ENCODE results near the gene CCNB2. TPM values are rescaled to one million over a fixed set of nuclear protein-coding genes. Genes with fewer than 3 reads are reported as not detected.
"Not testable (repeated sequence)": the region's sequence is repeated elsewhere in the genome, so short reads cannot be mapped to it uniquely, and the experiment has no call there.

CCNB2 gene
- total and polyA plus RNA-seq, 7 donors = 0.33 to 40.5 (median 4.9) TPM; not detected in 1

- H3K27ac ChIP-seq = no peak overlapping the region
- H3K4me1 ChIP-seq = no peaks in the 10 kb centered on the region
- H3K27me3 ChIP-seq = no peaks in the 10 kb centered on the region
- TF ChIP-seq EP300 (IDR thresholded peaks at IDR 0.05) (no peak), CTCF (IDR thresholded peaks at IDR 0.05) (no peak), POLR2AphosphoS5 (IDR thresholded peaks at IDR 0.05) (no peak), POLR2A (IDR thresholded peaks at IDR 0.05) (no peak)
- H3K9me3 ChIP-seq = no peaks in the 10 kb centered on the region
- H3K36me3 ChIP-seq = peaks cover 2 to 42% (median 16%) of the 10 kb centered on the region in 4 donors
- intact Hi-C loops (cut with DNase I) = no loop called here
- no peak for DNase-seq
- WGBS, 2 donors = 72 to 83% methylated on average over 9 of the region's 9 CpGs
- H3K4me3 ChIP-seq = no peak overlapping the region
Measured at GRCh38 chr15:59140422-59141226, 35.7 kb downstream of the CCNB2 start.

- 94 to 95% methylated on average over 5 of the region's 5 CpGs for WGBS, 2 donors
- H3K4me3 ChIP-seq = no peak overlapping the region
- TF ChIP-seq EP300 (IDR thresholded peaks at IDR 0.05) (no peak), CTCF (IDR thresholded peaks at IDR 0.05) (no peak)
- H3K27me3 ChIP-seq = no peaks in the 10 kb centered on the region
- peaks cover 0 to 21% (median 0%) of the 10 kb centered on the region in 4 donors for H3K36me3 ChIP-seq
- H3K27ac ChIP-seq = no peak overlapping the region
- H3K4me1 ChIP-seq = peaks cover 0 to 8% (median 5%) of the 10 kb centered on the region in 4 donors
- intact Hi-C loops (cut with DNase I) = no loop called here
- no peak for DNase-seq
- no peaks in the 10 kb centered on the region for H3K9me3 ChIP-seq
Measured at GRCh38 chr15:59143281-59143680, 38.3 kb downstream of the CCNB2 start.

GRCh38 chr15:59144594-59144993 is 39.6 kb downstream of the CCNB2 start:
- H3K9me3 ChIP-seq; H3K27me3 ChIP-seq; H3K4me3 ChIP-seq; H3K27ac ChIP-seq; DNase-seq; intact Hi-C loops (cut with DNase I): not testable (repeated sequence)
- peaks cover 0 to 20% (median 0%) of the 10 kb centered on the region in 4 donors for H3K36me3 ChIP-seq
- H3K4me1 ChIP-seq = peaks cover 0 to 13% (median 9%) of the 10 kb centered on the region in 4 donors
- 92% methylated on average over 10 of the region's 10 CpGs for WGBS, 2 donors

- Histone ChIP-seq H3K9me3 (no peaks in the 10 kb centered on the region), H3K27ac (no peak overlapping the region), H3K27me3 (no peaks in the 10 kb centered on the region), H3K36me3 (peaks cover 1 to 45% (median 11%) of the 10 kb centered on the region in 4 donors), H3K4me3 (no peak overlapping the region), H3K4me1 (peaks cover 0 to 23% (median 14%) of the 10 kb centered on the region in 4 donors)
- intact Hi-C loops (cut with DNase I) = no loop called here
- 85 to 96% methylated on average over 5 of the region's 5 CpGs for WGBS, 2 donors
- no peak for TF ChIP-seq POLR2AphosphoS5 (IDR thresholded peaks at IDR 0.05)
- no peak for TF ChIP-seq EP300 (IDR thresholded peaks at IDR 0.05)
- no peak for TF ChIP-seq POLR2A (IDR thresholded peaks at IDR 0.05)
- no peak for TF ChIP-seq CTCF (IDR thresholded peaks at IDR 0.05)
- no peak for DNase-seq
Measured at GRCh38 chr15:59147666-59148065, 42.7 kb downstream of the CCNB2 start.

GRCh38 chr15:59148153-59148833 is 43.3 kb downstream of the CCNB2 start:
- Histone ChIP-seq H3K9me3 (no peaks in the 10 kb centered on the region), H3K27me3 (no peaks in the 10 kb centered on the region), H3K36me3 (peaks cover 7 to 52% (median 16%) of the 10 kb centered on the region in 4 donors), H3K27ac (no peak overlapping the region), H3K4me1 (peaks cover 0 to 23% (median 14%) of the 10 kb centered on the region in 4 donors), H3K4me3 (no peak overlapping the region)
- intact Hi-C loops (cut with DNase I) = no loop called here
- no peak for TF ChIP-seq POLR2AphosphoS5 (IDR thresholded peaks at IDR 0.05)
- TF ChIP-seq EP300 (IDR thresholded peaks at IDR 0.05) = no peak
- no peak for TF ChIP-seq CTCF (IDR thresholded peaks at IDR 0.05)
- TF ChIP-seq POLR2A (IDR thresholded peaks at IDR 0.05) = no peak
- no peak for DNase-seq
- 76 to 89% methylated on average over 2 of the region's 2 CpGs for WGBS, 2 donors

Measured in sigmoid colon (tissue), 7 donors.